Right renal cortex interstitium (tissue), 3 donors: ENCODE measurements around the gene NFIA. TPM values are rescaled to one million over a fixed set of nuclear protein-coding genes. Genes with fewer than 3 reads are reported as not detected.
"Not testable (repeated sequence)": the region's sequence is repeated elsewhere in the genome, so short reads cannot be mapped to it uniquely, and the experiment has no call there.

Source experiments
- DNase-seq, 3 donors: peaks; one replicate each; pipeline ENCODE4 v3.0.0-alpha.2; 2013; ENCODE audit warnings: low read depth in 3 of 3, low spot score in 2 of 3
- polyA plus RNA-seq, 3 donors: library from polyadenylated mRNA; unstranded; fragments of 120-200 nt; gene quantifications; one replicate each; pipeline ENCODE4 v1.2.1, GENCODE V29; 2013; ENCODE audit not compliant: insufficient read length in 3 of 3

The NFIA gene
- polyA plus RNA-seq, 3 donors = 15.8 to 17.3 (median 16.3) TPM

GRCh38 chr1:61263905-61264824, 181.8 kb downstream of the NFIA start:
- no peak for DNase-seq

- no peak for DNase-seq
Observed at GRCh38 chr1:61264825-61265242, 182.5 kb downstream of the NFIA start.

- DNase-seq = no peak
Observed at GRCh38 chr1:61265665-61266064, 183.3 kb downstream of the NFIA start.

GRCh38 chr1:61266738-61267137, 184.4 kb downstream of the NFIA start:
- no peak for DNase-seq

- no peak for DNase-seq
Observed at GRCh38 chr1:61268546-61269240, 186.3 kb downstream of the NFIA start.

- no peak for DNase-seq
Observed at GRCh38 chr1:61269602-61270001, 187.2 kb downstream of the NFIA start.

- DNase-seq = no peak
Observed at GRCh38 chr1:61270107-61270506, 187.7 kb downstream of the NFIA start.

- no peak for DNase-seq
Observed at GRCh38 chr1:61270761-61271411, 188.5 kb downstream of the NFIA start.

GRCh38 chr1:61271412-61271789, 189.0 kb downstream of the NFIA start:
- DNase-seq = no peak

GRCh38 chr1:61273167-61273705, 190.9 kb downstream of the NFIA start:
- no peak for DNase-seq

- DNase-seq = no peak
Observed at GRCh38 chr1:61273861-61274260, 191.5 kb downstream of the NFIA start.

- DNase-seq = no peak
Observed at GRCh38 chr1:61274939-61275338, 192.6 kb downstream of the NFIA start.

GRCh38 chr1:61276246-61276645, 193.9 kb downstream of the NFIA start:
- DNase-seq = no peak

GRCh38 chr1:61277121-61277690, 194.8 kb downstream of the NFIA start:
- no peak for DNase-seq

- not testable (repeated sequence) for DNase-seq
Observed at GRCh38 chr1:61278503-61278902, 196.1 kb downstream of the NFIA start.

GRCh38 chr1:61278966-61279365, 196.6 kb downstream of the NFIA start:
- no peak for DNase-seq

GRCh38 chr1:61279570-61279969, 197.2 kb downstream of the NFIA start:
- DNase-seq = no peak

GRCh38 chr1:61280452-61280851, 198.1 kb downstream of the NFIA start:
- no peak for DNase-seq

- DNase-seq = no peak
Observed at GRCh38 chr1:61282387-61282786, 200.0 kb downstream of the NFIA start.

GRCh38 chr1:61284248-61284854, 202.0 kb downstream of the NFIA start:
- DNase-seq = no peak
